ENCODE results near the gene RXYLT1.

RXYLT1 gene

DNA sequence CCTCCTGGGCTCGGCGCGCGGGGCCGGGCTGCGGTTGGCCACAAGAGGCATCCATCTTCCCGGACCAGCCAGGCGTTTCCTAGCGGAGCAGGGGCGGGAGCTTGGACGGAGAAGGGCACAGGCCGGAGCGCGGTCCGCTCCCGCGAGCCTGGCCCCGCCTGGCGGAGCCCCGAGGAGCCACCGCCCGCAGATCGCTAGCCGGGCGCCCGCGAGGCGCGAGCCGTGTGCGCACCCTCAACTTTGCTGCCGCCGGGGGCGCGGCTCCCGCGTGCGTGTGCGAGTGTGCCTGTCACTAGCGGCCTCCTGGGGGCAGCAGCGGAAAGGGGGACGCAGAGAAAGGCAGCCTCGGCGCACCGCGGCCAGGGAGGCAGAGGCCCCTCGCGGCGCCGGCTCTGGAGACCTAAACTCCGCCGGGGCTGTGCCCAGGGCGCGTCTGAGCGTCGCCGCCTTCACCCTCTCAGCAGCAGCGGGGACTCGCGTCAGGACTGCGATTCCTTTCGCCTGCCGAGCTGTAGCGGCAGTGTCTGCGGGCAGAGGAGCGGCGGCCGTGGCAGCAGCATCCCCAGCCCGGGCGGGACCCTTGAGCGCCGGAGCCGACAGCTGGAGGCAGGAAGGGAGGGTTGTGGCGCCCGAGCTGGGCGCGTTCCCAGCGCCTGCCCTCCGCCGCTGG is 64.1 kb downstream of the RXYLT1 start:
- peak; percentile 78 for DNase-seq (ENCODE audit: low read depth)

DNA sequence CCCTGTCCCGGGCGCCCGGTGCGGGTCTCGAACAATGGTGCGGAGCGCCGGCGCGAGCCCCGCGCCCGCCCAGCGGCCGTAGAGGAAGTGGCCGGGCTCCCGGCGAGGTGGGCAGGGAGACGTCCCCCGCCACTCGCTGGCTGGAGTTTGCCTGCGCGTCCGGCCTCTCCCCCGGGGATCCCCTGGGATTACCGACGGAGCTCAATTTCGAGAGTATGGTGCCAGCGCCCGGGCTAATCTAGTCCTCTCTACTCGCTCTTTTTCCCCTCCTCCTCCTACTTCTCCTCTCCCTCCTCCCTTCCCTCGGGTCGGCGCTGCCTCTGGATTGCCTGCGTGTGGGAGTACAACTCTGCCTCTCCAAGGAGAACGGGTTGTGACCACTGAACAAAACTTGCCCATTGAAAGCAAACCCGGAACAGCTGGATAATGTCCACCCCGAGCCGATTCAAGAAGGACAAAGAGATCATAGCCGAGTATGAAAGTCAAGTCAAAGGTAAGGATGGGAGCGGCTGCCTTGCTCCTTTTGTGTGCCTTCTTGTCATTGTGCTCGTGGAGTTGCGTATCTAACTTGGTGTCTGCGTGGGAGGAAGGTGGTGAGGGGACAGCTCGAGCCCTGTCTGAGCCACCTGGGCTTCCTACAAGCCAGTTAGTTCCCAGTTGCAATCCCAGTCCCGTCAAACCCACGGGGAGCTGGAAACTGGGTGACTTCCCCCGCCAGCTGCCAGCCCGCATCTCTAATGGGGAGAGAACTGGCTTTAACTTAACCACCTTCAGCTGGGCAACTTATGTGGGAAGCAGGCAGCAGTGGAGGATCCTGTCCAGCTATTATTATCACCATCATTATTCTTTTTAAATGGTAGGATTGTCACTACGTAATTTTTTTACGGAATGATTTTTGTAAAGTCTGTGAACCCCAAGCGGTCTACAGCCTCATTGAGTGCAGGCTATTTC is 65.0 kb downstream of the RXYLT1 start, which contains the start of gene SRGAP1:
Gene SRGAP1, plus strand, starts transcription at position 310 of the 951 bp plus-strand sequence. Its CDS starts 117 bp downstream, at position 427.
- DNase-seq (ENCODE audit: low read depth) = no peak

DNA sequence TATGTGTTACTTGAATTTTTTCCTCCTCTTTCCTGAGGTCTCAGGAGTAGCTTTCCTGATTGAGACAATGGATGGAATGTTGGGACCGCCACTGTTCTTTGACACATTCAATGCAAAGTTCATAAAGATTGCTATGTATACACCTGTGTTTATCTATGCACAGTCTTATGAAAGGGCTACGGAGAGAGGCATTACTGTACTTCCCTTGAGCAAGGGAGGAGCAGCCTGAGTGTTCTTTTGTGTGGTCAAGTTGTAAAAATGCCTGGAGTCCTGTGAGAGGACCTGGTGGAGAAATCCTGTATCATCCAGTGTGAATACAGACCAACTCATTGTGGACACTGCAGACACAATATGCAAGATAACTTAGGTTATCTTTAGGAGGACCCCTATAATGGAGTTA is 66.0 kb downstream of the RXYLT1 start:
- DNase-seq (ENCODE audit: low read depth) = no peak

DNA sequence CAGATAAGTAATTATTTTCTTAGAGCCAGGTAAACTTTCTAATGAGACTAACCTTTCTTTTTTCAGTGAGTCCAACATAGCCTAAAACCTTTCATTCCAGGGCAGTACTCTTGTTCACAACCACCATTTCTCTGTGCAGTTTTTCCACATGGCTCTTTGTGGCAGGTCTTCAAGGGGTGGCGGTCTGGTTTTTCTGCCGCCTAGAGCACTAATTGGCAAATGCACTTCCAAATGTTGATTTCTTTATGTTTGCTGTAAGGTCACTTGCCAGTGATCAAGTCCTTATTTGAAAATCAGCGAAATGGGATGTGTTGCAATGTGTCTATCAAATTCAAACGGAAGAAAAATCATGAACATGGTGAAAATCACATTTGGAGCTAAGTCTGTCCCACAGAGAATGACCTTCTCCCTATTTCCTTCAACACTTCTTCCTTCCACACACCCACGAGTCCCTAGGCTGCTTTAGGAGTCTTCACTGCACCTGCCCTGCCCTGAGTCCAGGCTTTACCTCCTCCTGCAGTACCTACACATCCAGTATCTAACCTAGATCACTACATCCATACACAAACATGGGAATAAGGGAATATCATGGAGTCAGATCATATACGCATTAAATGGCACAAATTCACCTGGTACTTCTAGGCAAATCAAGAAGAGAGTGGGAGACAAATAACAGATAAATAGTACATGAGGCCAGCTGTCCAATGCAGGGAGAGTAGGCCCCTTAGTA is 66.7 kb downstream of the RXYLT1 start:
- no peak for DNase-seq (ENCODE audit: low read depth)

DNA sequence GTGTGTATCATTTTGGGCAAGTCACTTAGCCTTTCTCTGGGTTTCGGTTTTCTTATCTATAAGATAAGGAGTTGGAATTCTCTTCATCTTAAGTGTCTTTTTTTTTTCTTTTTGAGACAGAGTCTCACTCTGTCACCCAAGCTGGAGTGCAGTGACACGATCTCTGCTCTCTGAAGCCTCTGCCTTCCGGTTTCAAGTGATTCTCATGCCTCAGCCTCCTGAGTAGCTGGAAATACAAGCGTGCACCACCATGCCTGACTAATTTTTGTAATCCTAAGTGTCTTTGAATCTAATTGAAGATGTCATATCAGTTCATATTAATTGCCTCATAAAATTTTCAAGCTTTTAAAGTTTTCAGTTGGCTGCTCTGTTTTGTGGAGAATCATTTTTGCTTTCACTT is 68.7 kb downstream of the RXYLT1 start:
- DNase-seq (ENCODE audit: low read depth) = no peak

DNA sequence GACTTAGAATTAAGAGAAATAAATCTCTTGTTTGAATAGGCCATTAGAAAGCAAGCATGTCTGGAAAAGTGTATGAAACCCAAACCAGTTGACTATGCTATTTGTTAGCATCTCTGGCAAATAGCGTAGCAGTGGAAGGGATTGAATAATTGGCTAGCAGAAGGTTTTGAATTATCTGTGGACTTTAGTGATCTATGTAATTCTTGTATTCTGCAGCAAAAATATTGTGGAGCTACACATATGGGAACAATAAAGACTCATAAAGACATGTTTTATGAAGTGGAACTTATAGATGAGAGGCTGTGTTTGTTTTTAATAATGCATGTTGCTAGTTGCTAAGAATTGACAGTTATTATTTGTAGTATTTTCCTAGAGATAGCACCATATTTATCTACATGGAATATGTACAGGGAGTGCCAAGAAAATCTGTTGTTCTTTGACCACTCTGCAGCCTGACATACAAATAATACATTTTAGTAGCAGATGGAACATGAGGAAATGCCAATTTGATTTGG is 69.5 kb downstream of the RXYLT1 start:
- DNase-seq (ENCODE audit: low read depth) = no peak

DNA sequence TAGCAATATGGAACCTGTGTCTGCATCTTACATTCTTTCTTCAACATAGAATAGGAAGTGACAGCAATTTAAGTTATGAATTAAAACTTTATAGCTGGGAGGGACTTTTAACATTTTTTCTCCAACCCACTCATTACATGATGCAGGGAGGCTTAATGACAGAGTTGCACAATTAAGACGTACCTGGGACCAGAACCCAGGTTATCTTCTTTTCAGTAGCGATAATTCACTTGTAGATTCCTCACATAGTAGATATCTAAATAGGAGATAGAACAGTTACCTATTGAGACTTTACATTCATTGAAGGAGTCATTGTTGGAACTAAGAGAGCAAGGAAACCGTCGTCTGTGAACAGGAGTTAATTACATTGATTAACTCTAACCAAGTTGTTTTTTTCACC is 69.9 kb downstream of the RXYLT1 start:
- DNase-seq (ENCODE audit: low read depth) = no peak

DNA sequence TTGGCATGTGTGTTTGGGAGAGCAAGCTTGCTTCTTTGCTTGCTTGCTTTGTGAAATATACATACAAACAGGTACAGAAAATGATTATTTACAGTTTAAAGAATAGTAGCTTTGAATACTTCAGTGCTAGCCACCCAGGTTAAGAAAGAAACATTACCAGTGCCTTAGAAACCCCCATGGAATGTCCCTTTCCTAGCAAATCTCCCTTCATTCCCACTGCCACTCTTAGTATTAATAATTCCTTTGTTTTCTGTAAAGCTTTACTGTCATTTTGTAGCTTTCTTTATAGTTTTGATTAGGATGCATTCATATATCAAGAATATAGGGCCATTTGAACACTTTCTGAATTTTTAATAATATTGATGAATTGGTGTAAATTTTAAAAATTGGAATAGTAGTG is 74.3 kb downstream of the RXYLT1 start:
- no peak for DNase-seq (ENCODE audit: low read depth)

DNA sequence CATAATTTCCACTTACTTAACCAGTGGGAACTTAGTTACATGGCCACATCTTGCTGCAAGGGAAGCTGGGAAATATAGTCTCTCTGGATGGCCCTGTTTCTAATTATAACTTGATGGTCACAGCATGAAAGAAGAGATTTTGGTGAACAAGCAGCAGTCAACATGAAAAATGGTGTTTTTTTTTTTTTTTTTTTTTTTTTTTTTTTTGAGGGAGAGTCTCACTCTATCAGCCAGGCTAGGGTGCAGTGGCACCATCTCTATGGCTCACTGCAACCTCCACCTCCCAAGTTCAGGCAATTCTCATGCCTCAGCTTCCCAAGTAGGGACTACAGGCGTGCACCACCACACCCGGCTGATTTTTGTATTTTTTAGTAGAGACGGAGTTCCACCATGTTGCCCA is 75.6 kb downstream of the RXYLT1 start:
- no peak for DNase-seq (ENCODE audit: low read depth)

DNA sequence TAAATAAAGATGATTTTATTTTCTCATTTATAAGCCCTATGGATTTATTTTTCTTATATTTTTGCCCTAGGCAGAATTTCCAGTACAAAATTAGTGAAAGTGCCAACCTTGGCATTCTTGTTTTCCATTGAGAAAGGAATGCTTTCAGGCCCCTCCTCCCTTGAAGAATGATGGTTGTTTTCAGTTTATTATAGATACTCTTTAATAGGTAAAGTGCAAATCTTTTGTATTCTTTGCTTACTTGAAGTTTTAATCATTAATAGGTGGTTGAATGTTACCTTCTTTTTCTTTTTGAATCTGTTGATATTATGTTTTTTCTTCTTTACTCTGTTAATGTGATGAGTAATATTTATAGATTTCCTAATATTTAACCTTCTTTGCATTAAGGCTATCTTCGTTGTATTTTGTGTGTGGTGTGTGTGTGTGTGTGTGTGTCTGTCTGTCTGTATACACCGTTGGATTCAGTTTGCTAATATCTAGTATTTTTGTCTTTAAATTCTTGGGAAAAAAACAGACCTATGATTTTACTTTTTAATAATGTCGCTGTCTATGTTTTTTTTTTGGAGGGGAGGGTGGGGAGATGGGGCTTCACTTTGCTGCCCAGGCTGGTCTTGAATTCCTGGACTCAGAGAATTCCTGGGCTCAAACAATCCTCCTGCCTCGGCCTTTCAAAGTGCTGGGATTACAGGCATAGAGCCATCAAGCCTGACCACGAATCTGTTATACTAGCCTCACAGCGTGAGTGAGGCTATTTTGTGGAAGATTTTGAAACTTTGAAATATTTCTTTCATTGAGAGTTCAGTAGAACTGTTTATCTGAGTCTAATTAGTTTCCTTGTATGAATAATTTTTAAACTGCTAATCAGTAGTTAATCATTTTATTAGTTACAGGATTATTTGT is 78.3 kb downstream of the RXYLT1 start:
- no peak for DNase-seq (ENCODE audit: low read depth)

Measured in HS-27A (cell line).